ENCODE data around the gene GPX2.
A peak's percentile ranks its signal among the peaks of the same experiment; 100 is the strongest.

The GPX2 gene

DNA sequence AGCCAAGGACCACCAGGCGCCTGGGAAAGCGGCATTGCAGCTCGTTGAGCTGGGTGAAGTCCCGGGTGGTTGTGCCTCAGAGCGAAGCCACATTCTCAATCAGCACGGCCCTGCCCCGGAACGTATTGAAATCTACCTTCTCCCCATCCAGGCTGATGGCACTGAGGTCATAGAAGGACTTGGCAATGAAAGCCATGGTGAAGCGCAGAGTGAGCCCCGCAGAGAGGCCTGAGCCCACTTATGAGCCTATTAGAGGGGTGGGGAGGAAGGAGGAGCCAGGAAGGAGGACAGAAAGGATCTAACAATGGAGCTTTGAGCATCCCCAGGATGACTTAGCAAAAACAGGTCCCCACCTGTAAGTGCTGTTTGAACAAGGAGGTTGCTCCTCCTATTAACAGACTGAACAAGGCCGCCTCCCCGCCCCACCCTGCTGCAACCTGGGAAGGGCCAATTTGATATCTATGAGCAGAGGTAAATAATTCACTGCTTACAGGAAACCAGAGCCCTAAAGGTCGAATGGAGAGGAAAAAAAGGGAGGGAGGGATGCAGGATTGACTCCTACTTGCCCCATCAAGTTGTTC is at the start of gene GPX2:
Gene GPX2, minus strand, starts transcription at position 215 of the 581 bp plus-strand sequence. Its CDS starts 19 bp downstream, at position 196.
- DNase-seq (ENCODE audit: low read depth, low spot score): no peak

DNA sequence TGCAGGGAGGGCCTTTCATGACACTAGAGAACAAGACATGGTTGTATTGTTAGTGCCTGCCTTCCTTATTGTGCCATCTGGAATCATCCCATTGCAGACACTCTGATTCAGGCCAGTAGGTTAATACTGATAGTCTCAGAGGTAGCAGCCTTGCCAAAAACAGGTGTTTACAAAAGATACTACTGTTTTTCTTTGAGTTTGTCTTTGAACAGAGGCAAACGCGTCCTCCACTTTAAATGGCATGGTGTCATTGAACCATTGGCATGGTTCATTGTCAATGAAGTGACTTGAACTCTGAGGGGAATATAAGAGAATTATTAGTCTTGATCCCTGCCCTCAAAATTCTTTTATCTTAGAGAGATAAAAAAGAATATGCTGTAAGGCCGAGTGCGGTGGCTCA is 48.4 kb upstream of the GPX2 start:
- DNase-seq (ENCODE audit: low read depth, low spot score): no peak

DNA sequence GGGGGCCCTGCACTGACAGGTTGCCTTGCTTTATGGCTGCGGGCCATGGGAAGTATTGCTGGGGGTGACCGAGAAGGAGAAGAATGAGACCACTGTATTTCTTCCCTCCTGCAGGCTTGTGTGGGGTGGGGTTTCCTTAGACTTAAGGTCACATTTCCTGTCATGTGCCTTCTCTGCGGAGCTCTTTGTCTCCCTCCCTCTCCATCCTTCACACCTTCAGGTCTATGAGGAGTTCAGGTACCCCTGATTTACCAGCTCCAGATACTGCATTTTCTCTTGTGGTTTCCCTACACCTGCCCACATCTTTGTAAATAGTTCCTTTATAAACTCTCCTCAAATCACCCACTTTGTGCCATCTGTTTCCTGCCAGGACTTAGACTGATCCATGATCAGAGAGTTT is 47.8 kb upstream of the GPX2 start:
- DNase-seq (ENCODE audit: low read depth, low spot score): no peak

DNA sequence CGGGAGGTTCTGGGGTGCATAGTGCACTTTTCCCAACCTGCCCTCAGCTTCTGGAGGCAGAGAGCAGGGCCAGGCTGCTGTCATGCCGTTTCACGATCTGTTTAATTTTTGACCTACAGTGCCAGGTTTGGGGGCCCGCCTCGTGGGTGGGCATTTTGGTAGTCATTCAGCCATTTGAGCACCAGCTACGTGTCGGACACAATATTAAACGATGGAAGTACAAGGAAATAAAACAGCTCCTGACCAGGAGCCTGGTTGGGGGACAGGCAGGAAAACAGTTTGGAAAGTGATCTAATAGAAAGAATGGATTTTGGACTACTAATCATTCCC is 44.9 kb upstream of the GPX2 start:
- no peak for DNase-seq (ENCODE audit: low read depth, low spot score)

DNA sequence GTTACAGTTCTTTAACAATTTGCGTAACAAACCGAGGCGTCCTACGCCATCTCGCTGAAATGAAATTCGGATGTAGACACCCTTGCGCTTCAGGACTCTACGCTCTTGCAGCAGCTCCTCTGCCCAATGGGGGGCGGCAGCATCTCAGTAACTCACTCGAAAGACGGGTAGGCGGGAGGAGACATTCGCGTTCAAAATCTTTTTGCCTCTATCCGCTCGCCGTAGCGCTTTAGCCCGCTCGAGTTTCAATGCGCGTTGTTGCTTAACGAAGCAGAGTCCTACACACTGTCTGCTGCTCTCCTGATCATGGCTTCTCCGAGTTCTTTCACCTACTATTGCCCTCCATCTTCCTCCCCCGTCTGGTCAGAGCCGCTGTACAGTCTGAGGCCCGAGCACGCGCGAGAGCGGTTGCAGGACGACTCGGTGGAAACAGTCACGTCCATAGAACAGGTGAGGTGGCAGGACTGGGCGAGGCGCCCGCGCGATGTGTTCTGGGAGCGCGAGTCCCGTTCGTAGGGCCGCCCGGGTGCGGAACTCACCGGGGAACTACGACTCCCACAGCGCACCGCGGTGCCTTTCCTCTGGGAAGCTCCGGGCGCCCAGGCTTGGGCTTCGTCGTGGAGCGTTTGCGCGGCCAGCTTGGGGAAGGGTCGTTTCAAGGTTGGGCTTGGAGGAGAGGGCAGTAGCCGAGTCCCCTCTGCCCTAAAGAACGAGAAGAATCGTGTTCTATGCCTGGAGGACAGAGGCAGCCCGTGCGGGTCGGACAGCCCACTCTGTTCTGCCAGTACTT is 44.3 kb upstream of the GPX2 start, which contains the start of gene FNTB:
Gene FNTB, plus strand, starts transcription at position 248 of the 790 bp plus-strand sequence. Its CDS starts 59 bp downstream, at position 307.
- DNase-seq (ENCODE audit: low read depth, low spot score): peak; percentile 92

DNA sequence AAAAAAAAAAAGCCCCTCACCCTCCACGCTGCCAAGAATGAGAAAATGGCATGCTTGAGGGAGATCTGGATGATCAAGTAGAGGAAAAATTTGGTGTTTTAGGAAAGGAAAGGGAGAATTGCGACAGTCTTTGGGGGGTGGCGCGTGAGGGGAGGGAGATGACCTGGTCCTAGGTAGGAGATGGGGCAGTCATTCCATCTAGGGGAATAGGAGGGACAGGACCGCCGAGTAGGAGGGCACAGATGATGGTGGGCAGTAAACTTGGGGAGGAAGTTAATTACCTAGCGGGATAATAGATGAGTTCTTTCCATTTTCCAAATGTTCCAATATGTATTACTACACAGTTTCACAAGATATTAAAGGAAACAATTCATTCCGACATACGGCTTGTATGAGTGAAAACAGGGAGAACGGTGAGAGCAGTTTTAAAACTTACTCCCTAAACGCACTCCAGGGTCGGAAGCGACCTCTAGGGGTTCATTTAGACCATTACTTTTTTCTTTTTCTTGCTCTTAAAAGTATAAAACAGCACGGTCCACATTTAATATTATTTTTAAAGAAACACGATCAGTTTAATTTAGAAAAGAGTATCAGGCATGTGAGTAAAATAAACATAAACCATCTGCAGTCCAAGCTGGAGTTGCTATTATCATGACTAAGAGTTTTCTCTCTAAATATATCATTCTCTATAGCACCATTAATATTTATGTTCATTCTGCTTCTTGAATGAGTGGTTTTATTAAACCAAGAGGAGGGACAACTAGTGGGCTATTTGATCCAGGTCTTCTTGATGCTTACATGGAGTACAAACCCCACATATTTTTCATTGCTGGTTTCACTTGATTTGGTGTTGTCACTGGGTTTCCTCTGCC is 41.1 kb upstream of the GPX2 start:
- DNase-seq (ENCODE audit: low read depth, low spot score): no peak

DNA sequence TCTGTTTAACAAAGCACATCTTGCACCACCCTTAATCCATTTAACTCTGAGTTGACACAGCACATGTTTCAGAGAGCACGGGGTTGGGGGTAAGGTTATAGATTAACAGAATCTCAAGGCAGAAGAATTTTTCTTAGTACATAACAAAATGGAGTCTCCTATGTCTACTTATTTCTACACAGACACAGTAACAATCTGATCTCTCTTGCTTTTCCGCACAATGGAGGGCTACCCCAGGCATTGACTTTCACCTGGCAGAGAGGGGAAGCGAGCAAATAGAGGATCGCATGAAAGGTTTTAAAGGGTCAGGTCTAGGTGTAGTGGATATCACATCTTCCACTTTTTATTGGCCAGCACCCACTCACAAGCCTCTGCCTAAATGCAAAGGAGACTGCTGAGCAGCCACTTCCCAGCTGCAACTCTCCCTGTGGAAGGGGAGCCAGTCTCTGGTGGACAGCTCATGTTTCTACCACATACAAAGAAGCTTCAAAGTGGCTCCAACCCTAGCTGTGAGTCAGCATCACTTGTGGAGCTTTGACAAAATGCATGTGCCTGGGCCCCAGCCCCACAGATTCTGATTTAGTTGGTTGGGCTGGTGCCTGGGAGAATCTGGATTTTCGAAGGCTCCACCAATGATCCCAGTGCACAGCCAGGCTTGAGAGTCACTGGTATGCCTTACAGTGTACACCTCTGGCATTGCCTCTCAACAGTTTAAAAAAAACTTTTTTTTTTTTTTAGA is 37.0 kb upstream of the GPX2 start:
- no peak for DNase-seq (ENCODE audit: low read depth, low spot score)

DNA sequence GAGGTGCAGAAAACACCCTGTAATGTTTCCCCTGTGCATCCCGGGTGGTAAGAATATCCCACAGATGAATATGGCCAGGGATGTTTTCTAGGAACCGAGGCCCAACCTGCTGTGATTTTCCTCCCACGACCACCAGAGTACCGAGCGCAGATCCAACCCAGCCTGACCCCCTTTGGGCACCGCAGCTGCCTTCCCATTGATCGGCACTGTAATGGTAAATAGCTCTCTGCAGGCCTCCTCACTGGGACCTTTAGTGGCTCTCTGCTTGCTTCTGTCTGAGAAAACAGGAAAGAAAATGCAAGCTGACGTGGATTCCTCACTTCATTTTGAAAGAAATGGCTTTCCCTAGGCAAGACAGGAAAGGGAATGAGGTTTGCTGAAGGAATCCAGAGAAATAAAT is 32.0 kb upstream of the GPX2 start:
- DNase-seq (ENCODE audit: low read depth, low spot score): no peak

DNA sequence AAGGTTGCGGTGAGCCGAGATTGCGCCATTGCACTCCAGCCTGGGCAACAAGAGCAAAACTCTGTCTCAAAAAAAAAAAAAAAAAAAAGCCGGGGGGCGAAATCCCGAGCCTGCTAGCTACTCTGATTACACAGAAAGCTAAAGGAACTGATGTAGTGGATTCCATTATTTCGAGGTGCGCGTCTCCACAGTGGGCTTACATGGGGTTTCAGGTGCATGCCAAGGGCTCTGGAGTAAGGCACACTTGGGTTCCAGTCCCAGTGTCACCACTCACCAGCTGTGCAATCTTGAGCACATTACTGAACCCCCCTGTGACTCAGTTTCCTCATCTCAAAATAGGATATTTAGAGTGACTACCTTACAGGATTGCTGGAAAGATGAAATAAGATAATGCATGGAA is 31.3 kb upstream of the GPX2 start:
- DNase-seq (ENCODE audit: low read depth, low spot score): no peak

DNA sequence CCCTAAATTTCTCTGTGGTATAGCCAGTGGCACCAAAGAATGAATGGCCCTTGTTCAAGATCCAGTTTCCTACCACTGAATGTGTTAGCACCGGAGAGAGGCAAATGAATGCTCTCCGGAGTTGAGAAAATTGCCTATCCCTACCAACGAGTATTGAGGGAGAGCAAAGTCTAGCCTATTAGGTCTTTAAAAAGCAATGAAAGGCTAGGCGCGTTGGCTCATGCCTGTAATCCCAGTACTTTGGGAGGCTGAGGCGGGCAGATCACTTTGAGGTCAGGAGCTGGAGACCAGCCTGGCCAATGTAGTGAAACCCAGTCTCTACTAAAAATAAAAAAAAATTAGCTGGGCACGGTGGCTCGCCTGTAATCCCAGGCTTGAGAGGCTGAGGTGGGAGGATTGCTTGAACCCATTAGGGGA is 30.5 kb upstream of the GPX2 start:
- DNase-seq (ENCODE audit: low read depth, low spot score): no peak

DNA sequence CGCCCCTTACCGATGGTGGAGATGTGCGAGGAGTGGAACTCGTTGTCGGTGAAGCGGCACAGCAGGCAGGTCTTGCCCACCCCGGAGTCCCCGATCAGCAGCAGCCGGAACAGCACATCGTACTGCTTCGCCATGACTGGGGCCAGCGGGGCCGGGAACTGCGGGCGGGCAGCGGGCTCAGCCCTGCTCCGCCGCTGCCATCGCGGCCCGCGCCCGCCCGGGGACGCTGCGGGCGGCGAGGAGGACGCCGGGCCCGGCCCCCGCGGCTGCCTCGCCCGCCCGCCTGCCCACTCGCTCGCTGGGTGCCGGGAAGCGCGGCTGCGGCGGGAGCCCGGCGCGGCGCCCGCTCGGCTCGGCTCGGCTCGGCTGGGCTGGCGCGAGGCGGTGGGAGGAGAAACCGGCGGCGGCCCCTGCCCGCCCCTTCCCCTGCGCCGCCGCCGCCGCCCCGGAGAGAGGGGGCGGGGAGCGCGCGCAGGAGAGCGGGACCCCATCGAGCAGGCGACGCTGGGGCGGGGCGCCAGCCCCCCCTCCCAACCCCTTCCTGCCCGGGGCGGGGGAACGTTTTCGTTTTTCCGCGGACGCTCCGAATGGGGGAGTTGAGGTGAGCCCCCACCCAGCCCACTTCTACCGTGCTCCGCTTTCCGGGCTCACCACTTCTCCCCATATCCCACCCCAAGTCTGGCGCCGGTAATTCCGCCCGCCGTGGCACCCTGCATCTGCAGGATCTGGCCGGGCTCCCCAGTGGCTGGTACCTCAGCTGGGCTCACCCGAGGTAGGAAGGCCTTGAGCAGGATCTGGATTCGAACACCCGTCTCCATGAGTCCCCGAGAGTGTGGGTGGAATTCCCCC is 29.6 kb upstream of the GPX2 start, which contains the start of gene RAB15:
Gene RAB15, minus strand, starts transcription at position 394 of the 849 bp plus-strand sequence. Its CDS starts 260 bp downstream, at position 134.
- DNase-seq (ENCODE audit: low read depth, low spot score): no peak

DNA sequence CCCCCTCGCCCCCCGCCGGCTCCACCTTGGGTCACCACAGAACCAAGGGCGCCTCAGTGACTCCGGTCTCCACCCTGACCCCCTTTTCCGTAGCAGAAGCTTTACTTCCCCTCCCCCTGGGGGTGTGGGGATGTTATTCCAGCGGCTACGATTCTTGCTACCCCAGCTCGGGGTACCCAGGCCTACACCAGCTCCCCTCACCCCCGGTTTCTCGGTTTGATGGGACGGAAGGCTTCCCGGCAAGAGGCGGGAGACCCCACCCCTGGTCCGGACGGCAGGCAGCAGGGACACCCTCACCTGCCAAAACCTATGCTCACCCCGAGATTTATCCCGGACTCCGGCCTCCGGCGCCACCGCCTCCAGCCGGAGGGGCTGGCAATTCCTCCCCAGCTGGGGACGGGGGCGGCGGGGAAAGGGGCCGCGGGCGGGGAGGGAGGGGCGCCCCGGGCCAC is 29.0 kb upstream of the GPX2 start:
- DNase-seq (ENCODE audit: low read depth, low spot score): no peak

DNA sequence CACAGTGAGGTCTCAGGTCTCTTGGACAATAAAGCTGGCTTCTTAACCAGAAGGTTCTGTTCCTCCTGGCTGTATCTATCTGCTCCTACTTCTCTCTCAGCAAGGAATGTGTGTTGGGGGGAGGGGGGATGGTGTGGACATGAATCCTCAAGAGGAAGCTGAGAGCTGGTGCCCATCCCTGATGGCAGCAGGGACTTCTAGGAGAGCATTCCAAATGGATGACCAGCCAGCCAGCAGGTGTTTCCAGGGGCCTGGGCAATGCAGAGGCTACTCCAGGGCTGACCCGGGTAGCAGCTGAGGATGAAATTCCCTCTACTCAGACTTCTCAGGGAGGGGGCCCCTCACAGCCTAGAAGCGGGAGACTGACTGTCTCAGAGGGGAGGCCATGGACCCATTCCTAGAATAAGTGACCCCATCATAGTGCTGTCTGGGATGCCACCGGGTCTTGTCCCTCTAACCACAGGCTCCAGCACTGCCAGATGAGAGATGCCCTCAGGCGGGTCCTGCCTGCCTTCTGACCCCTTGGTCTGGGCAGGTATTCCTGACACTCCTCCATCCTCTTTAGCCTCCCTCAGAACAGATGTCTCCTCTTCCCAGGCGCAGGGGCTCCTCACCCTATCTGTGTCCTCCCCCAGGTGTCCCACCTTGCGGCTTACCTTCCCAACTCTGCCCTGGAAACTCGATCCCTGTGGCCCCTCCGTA is 28.4 kb upstream of the GPX2 start:
- DNase-seq (ENCODE audit: low read depth, low spot score): no peak

DNA sequence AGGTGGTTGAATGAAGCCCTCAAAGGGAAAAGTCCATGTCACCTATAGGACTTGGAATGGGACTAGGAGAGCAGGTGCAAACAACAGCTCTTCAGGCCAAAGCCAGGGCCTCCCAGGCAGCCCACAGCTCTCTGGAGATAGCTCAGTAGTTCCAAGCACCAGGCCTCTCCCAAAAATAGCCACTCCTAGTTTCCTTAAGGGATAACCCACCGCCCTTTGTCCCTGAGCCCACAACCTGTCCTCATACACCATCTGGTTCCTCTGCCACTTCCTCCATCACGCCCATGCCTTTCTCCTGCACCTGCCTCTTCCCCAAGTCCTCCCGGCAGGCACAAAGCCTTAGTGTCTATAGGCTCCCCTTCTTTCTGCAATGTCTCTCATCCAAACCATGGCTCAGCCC is 27.5 kb upstream of the GPX2 start:
- no peak for DNase-seq (ENCODE audit: low read depth, low spot score)

DNA sequence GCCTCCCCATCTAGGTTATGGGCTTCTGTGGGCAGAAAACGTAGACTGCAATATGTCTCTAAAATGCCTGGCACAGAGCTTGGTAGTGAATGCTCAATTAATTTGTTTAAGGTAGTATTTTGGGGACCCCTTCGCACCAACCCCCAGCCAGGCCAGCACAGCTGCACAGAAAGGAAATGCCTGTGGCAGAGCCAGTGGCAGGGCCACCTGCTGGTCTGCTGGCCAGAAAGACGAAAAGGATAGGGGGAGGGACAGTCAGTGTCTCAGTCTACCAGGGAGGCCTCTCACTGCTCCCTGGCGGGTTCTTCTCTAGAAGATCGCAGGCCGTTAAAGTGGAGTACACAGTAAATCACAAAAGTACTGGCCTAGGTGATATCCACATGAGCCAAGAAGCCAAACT is 26.1 kb upstream of the GPX2 start:
- DNase-seq (ENCODE audit: low read depth, low spot score): no peak

DNA sequence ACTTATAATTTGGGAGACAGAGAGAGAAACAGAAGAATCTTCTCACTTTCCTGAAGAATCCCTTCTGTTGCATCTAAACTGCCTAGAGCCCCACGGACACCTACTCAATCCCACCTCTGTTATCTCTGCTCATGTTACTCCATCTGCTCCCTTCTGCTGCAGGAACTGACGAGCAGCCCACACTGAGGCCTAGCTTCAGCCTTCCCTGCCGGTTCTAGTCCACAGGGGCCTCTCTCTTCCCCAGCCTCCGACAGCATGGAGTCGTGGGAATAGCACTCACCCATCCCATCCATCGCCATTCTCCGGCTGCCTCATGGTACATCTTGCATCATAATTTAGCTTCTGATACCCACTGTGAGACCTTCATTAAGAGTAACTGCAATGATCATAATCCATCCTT is 25.6 kb upstream of the GPX2 start:
- no peak for DNase-seq (ENCODE audit: low read depth, low spot score)

DNA sequence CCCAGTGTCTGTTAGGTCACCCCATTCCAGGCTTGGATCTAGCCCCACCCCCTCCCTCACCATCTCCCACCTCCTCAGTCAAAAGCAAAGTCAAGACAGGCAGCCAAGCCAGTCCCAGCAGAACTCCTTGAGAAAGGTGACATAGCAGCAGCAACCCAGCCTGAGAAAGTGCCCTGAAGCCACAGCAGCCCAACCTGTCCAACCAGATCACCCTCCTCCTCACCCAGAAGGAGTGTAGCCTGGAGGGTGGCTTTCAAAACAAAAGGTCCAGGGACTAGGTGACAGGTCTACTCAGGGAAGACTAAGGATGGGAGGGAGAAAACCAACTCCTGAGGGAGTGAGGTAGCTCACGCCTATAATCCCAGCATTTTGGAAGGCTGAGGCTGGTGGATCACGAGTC is 24.4 kb upstream of the GPX2 start:
- no peak for DNase-seq (ENCODE audit: low read depth, low spot score)

DNA sequence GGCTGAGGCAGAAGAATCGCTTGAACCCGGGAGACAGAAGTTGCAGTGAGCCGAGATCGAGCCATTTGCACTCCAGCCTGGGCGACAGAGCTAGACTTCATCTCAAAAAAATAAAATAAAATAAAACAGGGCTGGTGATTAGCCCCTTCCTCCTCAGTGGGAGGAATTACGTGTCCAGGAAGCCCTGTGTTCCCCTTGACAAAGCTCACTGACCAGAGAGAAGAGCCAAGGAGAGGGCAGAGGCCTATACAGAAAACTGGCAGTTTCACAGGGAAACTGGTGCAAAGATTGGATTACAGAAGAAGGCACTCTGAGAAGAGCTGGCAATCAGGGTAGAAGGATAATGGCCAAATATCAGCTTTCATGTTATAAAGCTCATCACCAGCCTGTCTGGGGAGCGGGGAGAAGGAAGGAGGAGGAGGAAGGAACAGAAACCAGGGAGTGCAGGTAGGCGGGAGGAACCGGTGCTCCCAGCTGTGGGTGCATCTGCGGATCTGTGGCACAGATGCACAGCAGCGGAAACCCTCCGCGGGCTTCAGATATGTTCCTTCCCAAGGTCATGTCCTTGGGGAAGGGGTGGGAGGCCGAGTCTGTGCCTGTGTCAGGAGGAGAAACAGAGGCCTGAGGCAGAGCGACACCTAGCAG is 22.9 kb upstream of the GPX2 start:
- DNase-seq (ENCODE audit: low read depth, low spot score): no peak

DNA sequence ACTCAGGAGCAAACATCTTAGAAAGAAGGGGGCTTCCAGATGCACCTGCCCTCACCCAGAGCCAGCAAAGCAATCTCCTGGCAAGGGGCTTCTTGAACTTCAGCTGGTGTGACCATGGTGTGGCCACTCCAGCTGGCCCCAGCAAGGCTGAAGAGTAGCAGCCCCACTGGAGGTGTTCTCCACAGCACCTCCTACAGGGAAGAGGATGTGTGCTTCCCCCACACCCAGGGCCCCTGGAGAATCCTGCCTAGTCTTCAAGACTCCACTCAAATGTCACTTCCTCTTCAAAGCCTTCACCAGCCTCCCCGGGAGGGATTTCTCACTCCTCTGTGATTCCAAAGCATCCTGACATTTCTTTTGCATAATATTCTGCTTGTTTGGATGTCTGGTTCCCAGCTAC is 21.1 kb upstream of the GPX2 start:
- DNase-seq (ENCODE audit: low read depth, low spot score): no peak

Measured in brain pericyte (primary cell).